KMS-11 (cell line): Measurements from ENCODE around the gene CCDC63.

Source experiments
- H2AFZ ChIP-seq: fragments of 200-600 bp; sonication (generic); 2 replicates; pipeline ENCODE4 v1.6.1; 2016; ENCODE audit warnings: antibody characterized with exemption, mixed run types, low read depth
- H3K27ac ChIP-seq: fragments of 200-600 bp; sonication (generic); 2 replicates; pipeline ENCODE4 v1.6.1; 2016; ENCODE audit warnings: mild to moderate bottlenecking, mixed run types
- H3K27me3 ChIP-seq: fragments of 200-600 bp; sonication (generic); 2 replicates; pipeline ENCODE4 v1.6.1; 2017; ENCODE audit warnings: mild to moderate bottlenecking, low read depth, mixed run types, moderate library complexity; ENCODE audit not compliant: insufficient read depth
- H3K36me3 ChIP-seq: fragments of 200-600 bp; sonication (generic); 2 replicates; pipeline ENCODE4 v1.6.1; 2017; ENCODE audit warnings: mild to moderate bottlenecking, mixed run types; ENCODE audit not compliant: insufficient read depth
- H3K4me1 ChIP-seq: fragments of 200-600 bp; sonication (generic); 2 replicates; pipeline ENCODE4 v1.6.1; 2016; ENCODE audit warnings: mild to moderate bottlenecking, low read depth, mixed run types; ENCODE audit not compliant: poor library complexity, severe bottlenecking
- H3K4me2 ChIP-seq: fragments of 200-600 bp; sonication (generic); 2 replicates; pipeline ENCODE4 v1.7.0; 2016; ENCODE audit warnings: mild to moderate bottlenecking, mixed run types
- H3K4me3 ChIP-seq: fragments of 200-600 bp; sonication (generic); IDR thresholded peaks from 2 replicates; pipeline ENCODE4 v1.6.1; 2017; ENCODE audit warnings: low read depth, low read length, mixed read lengths; ENCODE audit not compliant: insufficient read depth
- H3K79me2 ChIP-seq: fragments of 200-600 bp; sonication (generic); 2 replicates; pipeline ENCODE4 v1.6.1; 2016; ENCODE audit warnings: low read depth, mixed run types; ENCODE audit not compliant: insufficient read depth
- H3K9ac ChIP-seq: fragments of 200-600 bp; sonication (generic); 2 replicates; pipeline ENCODE4 v1.6.1; 2016; ENCODE audit warnings: mild to moderate bottlenecking, mixed run types
- H4K20me1 ChIP-seq: fragments of 200-600 bp; sonication (generic); 2 replicates; pipeline ENCODE4 v1.6.1; 2016; ENCODE audit warnings: mild to moderate bottlenecking, mixed run types; ENCODE audit not compliant: insufficient read depth
- TF ChIP-seq, protein P1 (sequence below): fragments of 200-600 bp; sonication (generic); conservative IDR thresholded peaks from 2 replicates; pipeline ENCODE4 v1.6.1; 2017; ENCODE audit warnings: low read depth, mild to moderate bottlenecking, antibody characterized with exemption, low read length, moderate library complexity, mixed read lengths

Gene CCDC63

DNA sequence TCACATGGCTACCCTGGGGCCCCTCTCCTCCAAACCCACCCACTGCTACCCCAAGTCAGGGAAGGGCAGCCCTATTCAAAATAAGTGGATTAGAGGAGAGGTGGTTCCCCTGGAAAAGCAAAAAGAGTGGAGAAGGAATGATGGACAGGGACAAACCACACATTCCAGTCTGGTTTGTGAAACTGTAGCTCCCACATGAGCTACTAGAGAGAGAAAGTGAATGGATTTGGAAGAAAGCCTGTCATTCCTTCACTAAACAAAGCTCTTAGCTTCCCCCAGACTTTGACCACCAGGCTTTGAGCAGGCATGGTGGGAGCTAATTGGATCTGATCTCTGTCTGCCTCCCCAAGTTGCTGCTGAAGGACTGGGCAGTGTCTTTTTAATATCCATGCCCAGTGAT is 28.0 kb downstream of the CCDC63 start:
- H3K4me2 ChIP-seq = no peak overlapping the region
- no peak overlapping the region for H2AFZ ChIP-seq
- no peak overlapping the region for H3K27ac ChIP-seq
- H3K27me3 ChIP-seq = no peaks in the 10 kb centered on the region
- H3K4me3 ChIP-seq = no peak overlapping the region
- no peaks in the 10 kb centered on the region for H3K36me3 ChIP-seq
- no peaks in the 10 kb centered on the region for H3K79me2 ChIP-seq
- no peaks in the 10 kb centered on the region for H3K4me1 ChIP-seq
- no peaks in the 10 kb centered on the region for H4K20me1 ChIP-seq
- no peak overlapping the region for H3K9ac ChIP-seq
- TF ChIP-seq, protein P1, sequence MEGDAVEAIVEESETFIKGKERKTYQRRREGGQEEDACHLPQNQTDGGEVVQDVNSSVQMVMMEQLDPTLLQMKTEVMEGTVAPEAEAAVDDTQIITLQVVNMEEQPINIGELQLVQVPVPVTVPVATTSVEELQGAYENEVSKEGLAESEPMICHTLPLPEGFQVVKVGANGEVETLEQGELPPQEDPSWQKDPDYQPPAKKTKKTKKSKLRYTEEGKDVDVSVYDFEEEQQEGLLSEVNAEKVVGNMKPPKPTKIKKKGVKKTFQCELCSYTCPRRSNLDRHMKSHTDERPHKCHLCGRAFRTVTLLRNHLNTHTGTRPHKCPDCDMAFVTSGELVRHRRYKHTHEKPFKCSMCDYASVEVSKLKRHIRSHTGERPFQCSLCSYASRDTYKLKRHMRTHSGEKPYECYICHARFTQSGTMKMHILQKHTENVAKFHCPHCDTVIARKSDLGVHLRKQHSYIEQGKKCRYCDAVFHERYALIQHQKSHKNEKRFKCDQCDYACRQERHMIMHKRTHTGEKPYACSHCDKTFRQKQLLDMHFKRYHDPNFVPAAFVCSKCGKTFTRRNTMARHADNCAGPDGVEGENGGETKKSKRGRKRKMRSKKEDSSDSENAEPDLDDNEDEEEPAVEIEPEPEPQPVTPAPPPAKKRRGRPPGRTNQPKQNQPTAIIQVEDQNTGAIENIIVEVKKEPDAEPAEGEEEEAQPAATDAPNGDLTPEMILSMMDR = no peak

DNA sequence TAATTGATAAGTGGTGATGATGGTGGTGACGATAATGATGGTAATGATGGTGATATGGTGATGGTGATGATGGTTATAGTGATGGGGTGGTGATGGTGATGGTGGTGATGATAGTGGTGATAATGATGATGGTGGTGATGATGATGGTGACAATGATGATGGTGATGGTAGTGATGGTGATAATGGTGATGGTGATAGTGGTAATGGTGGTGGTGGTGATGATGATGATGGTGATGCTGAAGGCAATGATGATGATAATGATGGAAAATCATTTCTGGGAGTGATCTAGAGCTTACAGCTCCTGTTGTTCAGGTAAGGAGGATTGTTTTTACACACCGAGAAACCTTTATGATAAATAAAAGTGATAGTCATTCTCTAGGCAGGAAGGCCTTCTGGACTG is 33.9 kb downstream of the CCDC63 start:
- no peaks in the 10 kb centered on the region for H3K36me3 ChIP-seq
- TF ChIP-seq, protein P1 = no peak
- no peaks in the 10 kb centered on the region for H3K27me3 ChIP-seq
- no peaks in the 10 kb centered on the region for H3K79me2 ChIP-seq
- H3K9ac ChIP-seq = no peak overlapping the region
- no peaks in the 10 kb centered on the region for H4K20me1 ChIP-seq
- no peak overlapping the region for H3K4me2 ChIP-seq
- H3K4me3 ChIP-seq = no peak overlapping the region
- no peak overlapping the region for H3K27ac ChIP-seq
- H3K4me1 ChIP-seq = no peaks in the 10 kb centered on the region
- no peak overlapping the region for H2AFZ ChIP-seq

DNA sequence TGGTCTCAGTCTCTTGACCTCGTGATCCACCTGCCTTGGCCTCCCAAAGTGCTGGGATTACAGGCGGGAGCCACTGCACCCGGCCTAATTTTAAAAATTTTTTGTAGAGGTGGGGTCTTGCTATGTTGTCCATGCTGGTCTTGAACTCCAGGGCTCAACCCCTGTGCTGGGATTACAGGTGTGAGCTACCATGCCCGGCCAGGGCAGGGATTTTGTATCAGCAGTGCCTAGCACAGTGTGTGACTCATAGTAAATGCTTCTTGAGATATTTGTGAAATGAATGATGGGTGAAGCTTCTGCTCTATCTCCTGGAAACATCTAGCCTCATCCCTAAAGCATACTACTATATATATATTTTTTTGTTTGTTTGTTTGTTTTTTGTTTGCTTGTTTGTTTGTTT is 36.5 kb downstream of the CCDC63 start:
- Histone ChIP-seq H4K20me1 (no peaks in the 10 kb centered on the region), H3K27ac (no peak overlapping the region), H3K4me3 (no peak overlapping the region), H3K9ac (no peak overlapping the region), H3K36me3 (no peaks in the 10 kb centered on the region), H3K27me3 (no peaks in the 10 kb centered on the region), H3K4me2 (no peak overlapping the region), H3K4me1 (no peaks in the 10 kb centered on the region), H2AFZ (no peak overlapping the region), H3K79me2 (no peaks in the 10 kb centered on the region)
- TF ChIP-seq, protein P1 = no peak

DNA sequence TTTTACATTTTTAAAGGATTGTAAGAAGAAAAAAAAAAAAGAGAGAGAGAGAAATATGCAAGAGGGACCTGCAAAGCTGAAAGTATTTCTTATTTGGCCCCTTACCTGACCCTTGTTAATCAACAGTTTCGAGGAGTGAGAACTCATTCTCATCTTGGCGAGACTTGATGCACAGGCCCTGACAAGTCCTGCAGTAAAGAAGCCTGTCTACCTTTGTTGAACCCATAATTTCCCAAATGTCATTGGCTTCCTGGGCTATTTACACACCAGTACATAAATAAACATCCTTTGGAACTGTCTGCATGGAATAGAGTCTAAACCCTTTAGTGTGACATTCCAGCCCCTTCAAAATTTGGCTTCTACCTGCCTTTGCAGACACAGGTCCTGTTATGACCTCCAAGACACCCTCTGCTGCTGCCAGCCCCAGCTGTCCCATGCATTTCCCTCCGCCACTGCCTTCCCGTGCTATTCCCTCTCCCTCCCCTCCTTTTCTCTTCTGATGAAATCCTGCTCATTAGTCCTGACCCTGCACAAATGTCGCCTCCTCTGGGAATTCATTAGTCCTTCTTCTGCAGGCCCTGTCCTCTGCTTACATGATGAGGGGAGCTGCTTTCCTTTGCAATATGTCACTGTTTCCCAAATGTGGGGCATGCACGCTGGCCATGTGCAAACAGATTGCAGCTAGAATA is 38.5 kb downstream of the CCDC63 start:
- no peaks in the 10 kb centered on the region for H3K36me3 ChIP-seq
- H3K27me3 ChIP-seq = no peaks in the 10 kb centered on the region
- no peak overlapping the region for H3K27ac ChIP-seq
- TF ChIP-seq, protein P1 = no peak
- H2AFZ ChIP-seq = no peak overlapping the region
- H3K4me2 ChIP-seq = no peak overlapping the region
- no peaks in the 10 kb centered on the region for H4K20me1 ChIP-seq
- H3K4me1 ChIP-seq = no peaks in the 10 kb centered on the region
- no peak overlapping the region for H3K9ac ChIP-seq
- no peak overlapping the region for H3K4me3 ChIP-seq
- no peaks in the 10 kb centered on the region for H3K79me2 ChIP-seq
